GM23338 (cell line): Measurements from ENCODE around the gene ARHGAP4. TPM values are rescaled to one million over a fixed set of nuclear protein-coding genes. Genes with fewer than 3 reads are reported as not detected.

Experiments
- ATAC-seq: fragments of 200-7000 bp; cut with Tn5 transposase; 3 replicates; pipeline ENCODE4 v1.9.1; 2020
- DNase-seq: peaks from one replicate; pipeline ENCODE4 v3.0.0-alpha.2; 2015; ENCODE audit warnings: low spot score
- H2AFZ ChIP-seq: fragments of 200-600 bp; sonication (generic); 2 replicates; pipeline ENCODE4 v1.8.0; 2016; ENCODE audit warnings: antibody characterized with exemption, mild to moderate bottlenecking, moderate library complexity
- H3F3A ChIP-seq: fragments of 200-600 bp; sonication (generic); replicated peaks from 2 replicates; pipeline ENCODE4 v1.8.0; 2017; ENCODE audit warnings: antibody characterized with exemption, mixed run types, low read depth
- H3K27ac ChIP-seq: fragments of 200-600 bp; sonication (generic); 2 replicates; pipeline ENCODE4 v1.6.1; 2016; ENCODE audit warnings: low read depth
- H3K27me3 ChIP-seq: fragments of 200-600 bp; sonication (generic); 2 replicates; pipeline ENCODE4 v1.8.0; 2016; ENCODE audit warnings: mild to moderate bottlenecking, mixed run types, moderate library complexity; ENCODE audit not compliant: insufficient read depth
- H3K36me3 ChIP-seq: fragments of 200-600 bp; sonication (generic); 2 replicates; pipeline ENCODE4 v1.8.0; 2016; ENCODE audit warnings: mild to moderate bottlenecking; ENCODE audit not compliant: insufficient read depth
- H3K4me1 ChIP-seq: fragments of 200-600 bp; sonication (generic); 2 replicates; pipeline ENCODE4 v1.8.0; 2016; ENCODE audit warnings: mild to moderate bottlenecking, moderate library complexity; ENCODE audit not compliant: insufficient read depth
- H3K4me2 ChIP-seq: fragments of 200-600 bp; sonication (generic); 2 replicates; pipeline ENCODE4 v1.7.1; 2017; ENCODE audit warnings: mixed run types
- H3K4me3 ChIP-seq: fragments of 200-600 bp; sonication (generic); 2 replicates; pipeline ENCODE4 v1.6.1; 2016; ENCODE audit warnings: mixed run types
- H3K79me2 ChIP-seq: fragments of 200-600 bp; sonication (generic); replicated peaks from 2 replicates; pipeline ENCODE4 v1.8.0; 2017; ENCODE audit warnings: mild to moderate bottlenecking; ENCODE audit not compliant: insufficient read depth
- H3K9me2 ChIP-seq: fragments of 200-600 bp; sonication (generic); 2 replicates; pipeline ENCODE4 v1.8.0; 2017; ENCODE audit not compliant: insufficient read depth
- H4K20me1 ChIP-seq: fragments of 200-600 bp; sonication (generic); replicated peaks from 2 replicates; pipeline ENCODE4 v1.8.0; 2017; ENCODE audit warnings: mild to moderate bottlenecking; ENCODE audit not compliant: insufficient read depth
- H3K27ac Mint-ChIP-seq: 2 replicates; pipeline ENCODE4 v1.8.0; 2020; ENCODE audit warnings: inconsistent platforms, mild to moderate bottlenecking, moderate library complexity, mixed read lengths
- H3K27me3 Mint-ChIP-seq: 3 replicates; pipeline ENCODE4 v1.8.0; 2022; ENCODE audit warnings: low read depth, mild to moderate bottlenecking, moderate library complexity, mixed read lengths, inconsistent platforms; ENCODE audit not compliant: insufficient read depth, poor library complexity
- H3K36me3 Mint-ChIP-seq: 3 replicates; pipeline ENCODE4 v1.8.0; 2021; ENCODE audit warnings: low read depth, mild to moderate bottlenecking, inconsistent platforms, moderate library complexity, mixed read lengths
- H3K4me1 Mint-ChIP-seq: 3 replicates; pipeline ENCODE4 v1.8.0; 2020; ENCODE audit warnings: mild to moderate bottlenecking, inconsistent platforms, mixed read lengths
- H3K4me3 Mint-ChIP-seq: 3 replicates; pipeline ENCODE4 v1.8.0; 2021; ENCODE audit warnings: moderate library complexity, mild to moderate bottlenecking, inconsistent platforms, mixed read lengths
- H3K9me3 Mint-ChIP-seq: 3 replicates; pipeline ENCODE4 v1.8.0; 2020; ENCODE audit warnings: moderate library complexity, mild to moderate bottlenecking, inconsistent platforms, mixed read lengths
- EZH2phosphoT487 ChIP-seq: fragments of 200-600 bp; sonication (generic); IDR thresholded peaks from one replicate; pipeline ENCODE4 v1.8.1; 2018; ENCODE audit warnings: antibody characterized with exemption; ENCODE audit not compliant: unreplicated experiment
- JUNB ChIP-seq: IDR thresholded peaks from one replicate; pipeline ENCODE4 v1.6.1; 2016; ENCODE audit warnings: antibody characterized with exemption; ENCODE audit not compliant: unreplicated experiment
- NANOG ChIP-seq: IDR thresholded peaks from 2 replicates; pipeline ENCODE4 v1.6.1; 2016; ENCODE audit warnings: antibody characterized with exemption, borderline replicate concordance
- STAT1 ChIP-seq: IDR thresholded peaks from one replicate; pipeline ENCODE4 v1.6.1; 2016; ENCODE audit warnings: antibody characterized with exemption; ENCODE audit not compliant: unreplicated experiment
- ZNF114 ChIP-seq: fragments of 250-450 bp; sonication (Bioruptor Pico); IDR thresholded peaks from 2 replicates; pipeline ENCODE4 v1.5.0; 2020; ENCODE audit warnings: mild to moderate bottlenecking, moderate library complexity
- polyA plus RNA-seq: library from polyadenylated mRNA; unstranded; fragments of >200 nt; fragmentation: Nextera tagmentation; extraction: Ambion mirVana; gene quantifications from 2 replicates; pipeline ENCODE4 v1.2.1, GENCODE V29; 2016
- total RNA-seq: library from RNA; depleted of rRNA; stranded (reverse); fragments of >200 nt; shearing (Covaris generic); gene quantifications from 2 replicates; pipeline ENCODE4 v1.2.3, GENCODE V29; 2014
- TF ChIP-seq, protein P1 (sequence below): IDR thresholded peaks from 2 replicates; pipeline ENCODE4 v1.6.1; 2016; ENCODE audit warnings: antibody characterized with exemption
- TF ChIP-seq, protein P2 (sequence below): IDR thresholded peaks from one replicate; pipeline ENCODE4 v1.6.1; 2018; ENCODE audit warnings: antibody characterized with exemption; ENCODE audit not compliant: unreplicated experiment
- TF ChIP-seq, protein P3 (sequence below): fragments of 250-450 bp; sonication (Bioruptor Pico); IDR thresholded peaks from 2 replicates; pipeline ENCODE4 v1.5.0; 2020; ENCODE audit warnings: mild to moderate bottlenecking, moderate library complexity

Gene ARHGAP4
- total and polyA plus RNA-seq, 2 experiments from 2014 or later: 21.5 to 59.5 TPM

DNA sequence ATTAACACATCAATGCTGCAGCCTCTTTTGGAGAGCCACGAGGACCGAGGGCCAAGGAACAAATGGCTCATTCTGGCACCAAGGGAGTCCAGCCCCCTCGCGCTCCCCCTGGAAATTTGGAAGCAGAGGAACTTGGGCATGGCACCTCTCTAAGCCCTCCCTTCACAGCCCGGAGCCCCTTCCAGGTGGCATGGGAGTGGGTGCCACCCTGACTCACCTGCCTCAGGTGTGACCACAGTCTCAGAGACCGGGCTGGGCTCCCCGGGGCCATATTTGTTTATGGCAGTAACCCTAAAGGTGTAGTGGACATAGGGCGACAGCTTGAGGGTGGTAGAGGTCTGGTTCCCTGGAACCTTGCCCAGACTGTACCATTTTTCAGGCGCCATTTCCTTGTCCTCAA is 58.9 kb downstream of the ARHGAP4 start (continued):
- no peak for TF ChIP-seq EZH2phosphoT487

DNA sequence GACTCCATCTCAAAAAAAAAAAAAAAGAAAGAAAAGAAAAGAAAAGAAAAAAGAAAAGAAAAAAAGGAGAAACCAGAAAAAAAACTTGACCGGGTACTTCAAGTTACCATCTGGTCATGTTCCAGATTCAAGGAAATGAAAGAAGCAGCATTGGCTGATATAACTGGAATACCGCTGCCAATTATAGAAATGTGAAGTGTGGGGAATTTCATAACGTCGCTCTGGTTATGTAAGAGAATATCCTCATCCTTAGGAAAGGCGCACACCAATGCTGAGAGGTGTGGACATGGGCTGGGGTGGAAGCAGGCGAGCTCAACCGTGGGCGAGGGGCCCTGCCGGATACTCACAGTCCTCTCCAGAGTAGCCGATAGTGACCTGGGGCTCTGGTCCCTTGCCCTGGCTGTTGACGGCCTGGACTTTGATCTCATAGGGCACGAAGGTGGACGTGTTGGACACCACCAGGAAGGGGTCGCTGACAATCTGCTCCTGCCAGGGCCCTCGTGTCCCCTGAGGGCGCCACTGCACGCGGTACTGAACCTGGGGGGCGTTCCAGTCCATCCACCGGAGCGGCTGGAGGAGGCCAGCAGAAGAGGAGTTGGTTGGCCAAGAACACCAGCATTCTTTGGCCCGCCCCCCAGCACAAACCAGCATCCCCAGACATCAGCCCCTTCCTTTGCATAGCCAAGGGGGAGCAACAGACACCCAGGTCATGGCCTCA is 59.6 kb downstream of the ARHGAP4 start:
- no peak overlapping the region for H3K4me3 Mint-ChIP-seq
- ATAC-seq: no peak
- H3K36me3 Mint-ChIP-seq: peaks cover 19% of the 10 kb centered on the region
- Histone ChIP-seq H3K4me3 (no peak overlapping the region), H3K27ac (no peak overlapping the region), H3K36me3 (no peaks in the 10 kb centered on the region), H3K79me2 (no peaks in the 10 kb centered on the region), H3K4me1 (no peaks in the 10 kb centered on the region; the same call in 1 of the 2 replicates), H3K27me3 (no peaks in the 10 kb centered on the region), H4K20me1 (no peaks in the 10 kb centered on the region), H2AFZ (no peak overlapping the region), H3K4me2 (no peak overlapping the region), H3F3A (no peaks in the 10 kb centered on the region), H3K9me2 (no peaks in the 10 kb centered on the region)
- peaks cover 15% of the 10 kb centered on the region for H3K4me1 Mint-ChIP-seq
- peaks cover 3% of the 10 kb centered on the region for H3K27me3 Mint-ChIP-seq
- TF ChIP-seq, protein P1, sequence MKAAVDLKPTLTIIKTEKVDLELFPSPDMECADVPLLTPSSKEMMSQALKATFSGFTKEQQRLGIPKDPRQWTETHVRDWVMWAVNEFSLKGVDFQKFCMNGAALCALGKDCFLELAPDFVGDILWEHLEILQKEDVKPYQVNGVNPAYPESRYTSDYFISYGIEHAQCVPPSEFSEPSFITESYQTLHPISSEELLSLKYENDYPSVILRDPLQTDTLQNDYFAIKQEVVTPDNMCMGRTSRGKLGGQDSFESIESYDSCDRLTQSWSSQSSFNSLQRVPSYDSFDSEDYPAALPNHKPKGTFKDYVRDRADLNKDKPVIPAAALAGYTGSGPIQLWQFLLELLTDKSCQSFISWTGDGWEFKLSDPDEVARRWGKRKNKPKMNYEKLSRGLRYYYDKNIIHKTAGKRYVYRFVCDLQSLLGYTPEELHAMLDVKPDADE: no peak
- TF ChIP-seq EZH2phosphoT487 (no peak), ZNF114 (CRISPR knock-in tag) (no peak), JUNB (no peak), STAT1 (no peak), NANOG (no peak)
- TF ChIP-seq, protein P2, sequence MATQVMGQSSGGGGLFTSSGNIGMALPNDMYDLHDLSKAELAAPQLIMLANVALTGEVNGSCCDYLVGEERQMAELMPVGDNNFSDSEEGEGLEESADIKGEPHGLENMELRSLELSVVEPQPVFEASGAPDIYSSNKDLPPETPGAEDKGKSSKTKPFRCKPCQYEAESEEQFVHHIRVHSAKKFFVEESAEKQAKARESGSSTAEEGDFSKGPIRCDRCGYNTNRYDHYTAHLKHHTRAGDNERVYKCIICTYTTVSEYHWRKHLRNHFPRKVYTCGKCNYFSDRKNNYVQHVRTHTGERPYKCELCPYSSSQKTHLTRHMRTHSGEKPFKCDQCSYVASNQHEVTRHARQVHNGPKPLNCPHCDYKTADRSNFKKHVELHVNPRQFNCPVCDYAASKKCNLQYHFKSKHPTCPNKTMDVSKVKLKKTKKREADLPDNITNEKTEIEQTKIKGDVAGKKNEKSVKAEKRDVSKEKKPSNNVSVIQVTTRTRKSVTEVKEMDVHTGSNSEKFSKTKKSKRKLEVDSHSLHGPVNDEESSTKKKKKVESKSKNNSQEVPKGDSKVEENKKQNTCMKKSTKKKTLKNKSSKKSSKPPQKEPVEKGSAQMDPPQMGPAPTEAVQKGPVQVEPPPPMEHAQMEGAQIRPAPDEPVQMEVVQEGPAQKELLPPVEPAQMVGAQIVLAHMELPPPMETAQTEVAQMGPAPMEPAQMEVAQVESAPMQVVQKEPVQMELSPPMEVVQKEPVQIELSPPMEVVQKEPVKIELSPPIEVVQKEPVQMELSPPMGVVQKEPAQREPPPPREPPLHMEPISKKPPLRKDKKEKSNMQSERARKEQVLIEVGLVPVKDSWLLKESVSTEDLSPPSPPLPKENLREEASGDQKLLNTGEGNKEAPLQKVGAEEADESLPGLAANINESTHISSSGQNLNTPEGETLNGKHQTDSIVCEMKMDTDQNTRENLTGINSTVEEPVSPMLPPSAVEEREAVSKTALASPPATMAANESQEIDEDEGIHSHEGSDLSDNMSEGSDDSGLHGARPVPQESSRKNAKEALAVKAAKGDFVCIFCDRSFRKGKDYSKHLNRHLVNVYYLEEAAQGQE: no peak
- TF ChIP-seq, protein P3, sequence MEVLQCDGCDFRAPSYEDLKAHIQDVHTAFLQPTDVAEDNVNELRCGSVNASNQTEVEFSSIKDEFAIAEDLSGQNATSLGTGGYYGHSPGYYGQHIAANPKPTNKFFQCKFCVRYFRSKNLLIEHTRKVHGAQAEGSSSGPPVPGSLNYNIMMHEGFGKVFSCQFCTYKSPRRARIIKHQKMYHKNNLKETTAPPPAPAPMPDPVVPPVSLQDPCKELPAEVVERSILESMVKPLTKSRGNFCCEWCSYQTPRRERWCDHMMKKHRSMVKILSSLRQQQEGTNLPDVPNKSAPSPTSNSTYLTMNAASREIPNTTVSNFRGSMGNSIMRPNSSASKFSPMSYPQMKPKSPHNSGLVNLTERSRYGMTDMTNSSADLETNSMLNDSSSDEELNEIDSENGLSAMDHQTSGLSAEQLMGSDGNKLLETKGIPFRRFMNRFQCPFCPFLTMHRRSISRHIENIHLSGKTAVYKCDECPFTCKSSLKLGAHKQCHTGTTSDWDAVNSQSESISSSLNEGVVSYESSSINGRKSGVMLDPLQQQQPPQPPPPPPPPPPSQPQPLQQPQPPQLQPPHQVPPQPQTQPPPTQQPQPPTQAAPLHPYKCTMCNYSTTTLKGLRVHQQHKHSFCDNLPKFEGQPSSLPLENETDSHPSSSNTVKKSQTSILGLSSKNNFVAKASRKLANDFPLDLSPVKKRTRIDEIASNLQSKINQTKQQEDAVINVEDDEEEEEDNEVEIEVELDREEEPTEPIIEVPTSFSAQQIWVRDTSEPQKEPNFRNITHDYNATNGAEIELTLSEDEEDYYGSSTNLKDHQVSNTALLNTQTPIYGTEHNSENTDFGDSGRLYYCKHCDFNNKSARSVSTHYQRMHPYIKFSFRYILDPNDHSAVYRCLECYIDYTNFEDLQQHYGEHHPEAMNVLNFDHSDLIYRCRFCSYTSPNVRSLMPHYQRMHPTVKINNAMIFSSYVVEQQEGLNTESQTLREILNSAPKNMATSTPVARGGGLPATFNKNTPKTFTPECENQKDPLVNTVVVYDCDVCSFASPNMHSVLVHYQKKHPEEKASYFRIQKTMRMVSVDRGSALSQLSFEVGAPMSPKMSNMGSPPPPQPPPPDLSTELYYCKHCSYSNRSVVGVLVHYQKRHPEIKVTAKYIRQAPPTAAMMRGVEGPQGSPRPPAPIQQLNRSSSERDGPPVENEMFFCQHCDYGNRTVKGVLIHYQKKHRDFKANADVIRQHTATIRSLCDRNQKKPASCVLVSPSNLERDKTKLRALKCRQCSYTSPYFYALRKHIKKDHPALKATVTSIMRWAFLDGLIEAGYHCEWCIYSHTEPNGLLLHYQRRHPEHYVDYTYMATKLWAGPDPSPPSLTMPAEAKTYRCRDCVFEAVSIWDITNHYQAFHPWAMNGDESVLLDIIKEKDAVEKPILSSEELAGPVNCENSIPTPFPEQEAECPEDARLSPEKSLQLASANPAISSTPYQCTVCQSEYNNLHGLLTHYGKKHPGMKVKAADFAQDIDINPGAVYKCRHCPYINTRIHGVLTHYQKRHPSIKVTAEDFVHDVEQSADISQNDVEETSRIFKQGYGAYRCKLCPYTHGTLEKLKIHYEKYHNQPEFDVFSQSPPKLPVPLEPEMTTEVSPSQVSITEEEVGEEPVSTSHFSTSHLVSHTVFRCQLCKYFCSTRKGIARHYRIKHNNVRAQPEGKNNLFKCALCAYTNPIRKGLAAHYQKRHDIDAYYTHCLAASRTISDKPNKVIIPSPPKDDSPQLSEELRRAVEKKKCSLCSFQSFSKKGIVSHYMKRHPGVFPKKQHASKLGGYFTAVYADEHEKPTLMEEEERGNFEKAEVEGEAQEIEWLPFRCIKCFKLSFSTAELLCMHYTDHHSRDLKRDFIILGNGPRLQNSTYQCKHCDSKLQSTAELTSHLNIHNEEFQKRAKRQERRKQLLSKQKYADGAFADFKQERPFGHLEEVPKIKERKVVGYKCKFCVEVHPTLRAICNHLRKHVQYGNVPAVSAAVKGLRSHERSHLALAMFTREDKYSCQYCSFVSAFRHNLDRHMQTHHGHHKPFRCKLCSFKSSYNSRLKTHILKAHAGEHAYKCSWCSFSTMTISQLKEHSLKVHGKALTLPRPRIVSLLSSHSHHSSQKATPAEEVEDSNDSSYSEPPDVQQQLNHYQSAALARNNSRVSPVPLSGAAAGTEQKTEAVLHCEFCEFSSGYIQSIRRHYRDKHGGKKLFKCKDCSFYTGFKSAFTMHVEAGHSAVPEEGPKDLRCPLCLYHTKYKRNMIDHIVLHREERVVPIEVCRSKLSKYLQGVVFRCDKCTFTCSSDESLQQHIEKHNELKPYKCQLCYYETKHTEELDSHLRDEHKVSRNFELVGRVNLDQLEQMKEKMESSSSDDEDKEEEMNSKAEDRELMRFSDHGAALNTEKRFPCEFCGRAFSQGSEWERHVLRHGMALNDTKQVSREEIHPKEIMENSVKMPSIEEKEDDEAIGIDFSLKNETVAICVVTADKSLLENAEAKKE (CRISPR knock-in tag): no peak
- no peaks in the 10 kb centered on the region for H3K9me3 Mint-ChIP-seq
- H3K27ac Mint-ChIP-seq: no peak overlapping the region
- DNase-seq: no peak
